Measurements from ENCODE around the gene NADSYN1. TPM values are rescaled to one million over a fixed set of nuclear protein-coding genes. Genes with fewer than 3 reads are reported as not detected.

Gene NADSYN1
- total RNA-seq, 2 experiments from 2014 or later: 106 to 112 TPM

DNA sequence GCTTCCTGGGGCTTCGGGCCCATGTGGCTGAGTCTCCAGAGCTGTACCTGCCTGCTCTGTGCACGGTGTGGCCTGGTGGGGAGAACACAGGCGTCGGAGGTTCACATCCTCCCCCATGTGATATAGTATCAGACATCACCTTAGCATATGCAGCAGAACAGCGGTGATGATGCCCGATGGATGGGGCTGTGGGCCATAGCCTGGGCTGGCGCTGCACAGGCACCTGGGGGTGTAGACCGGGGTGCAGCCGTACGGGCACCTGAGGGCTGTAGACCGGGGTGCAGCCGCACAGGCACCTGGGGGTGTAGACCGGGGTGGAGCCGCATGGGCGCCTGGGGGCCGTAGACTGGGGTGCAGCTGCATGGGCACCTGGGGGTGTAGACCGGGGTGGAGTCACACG is 29.2 kb downstream of the NADSYN1 start:
- no peaks in the 10 kb centered on the region for H3K4me1 Mint-ChIP-seq (ENCODE audit: low read depth)
- H3K4me3 Mint-ChIP-seq: no peak overlapping the region
- TF ChIP-seq, protein P1, sequence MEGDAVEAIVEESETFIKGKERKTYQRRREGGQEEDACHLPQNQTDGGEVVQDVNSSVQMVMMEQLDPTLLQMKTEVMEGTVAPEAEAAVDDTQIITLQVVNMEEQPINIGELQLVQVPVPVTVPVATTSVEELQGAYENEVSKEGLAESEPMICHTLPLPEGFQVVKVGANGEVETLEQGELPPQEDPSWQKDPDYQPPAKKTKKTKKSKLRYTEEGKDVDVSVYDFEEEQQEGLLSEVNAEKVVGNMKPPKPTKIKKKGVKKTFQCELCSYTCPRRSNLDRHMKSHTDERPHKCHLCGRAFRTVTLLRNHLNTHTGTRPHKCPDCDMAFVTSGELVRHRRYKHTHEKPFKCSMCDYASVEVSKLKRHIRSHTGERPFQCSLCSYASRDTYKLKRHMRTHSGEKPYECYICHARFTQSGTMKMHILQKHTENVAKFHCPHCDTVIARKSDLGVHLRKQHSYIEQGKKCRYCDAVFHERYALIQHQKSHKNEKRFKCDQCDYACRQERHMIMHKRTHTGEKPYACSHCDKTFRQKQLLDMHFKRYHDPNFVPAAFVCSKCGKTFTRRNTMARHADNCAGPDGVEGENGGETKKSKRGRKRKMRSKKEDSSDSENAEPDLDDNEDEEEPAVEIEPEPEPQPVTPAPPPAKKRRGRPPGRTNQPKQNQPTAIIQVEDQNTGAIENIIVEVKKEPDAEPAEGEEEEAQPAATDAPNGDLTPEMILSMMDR (IDR thresholded peaks at IDR 0.05): no peak
- no peaks in the 10 kb centered on the region for H3K9me3 Mint-ChIP-seq
- peaks cover 85% of the 10 kb centered on the region for H3K36me3 Mint-ChIP-seq (ENCODE audit: low read depth)
- Histone ChIP-seq H3K4me3 (ENCODE audit: low read length) (no peak overlapping the region), H3K27ac (ENCODE audit: low read depth in 1 of 2, low read length in 2 of 2) (no peak overlapping the region), H3K9me3 (ENCODE audit: control insufficient read depth in 1 of 2, insufficient read depth in 1 of 2, low read length in 2 of 2) (no peaks in the 10 kb centered on the region), H3K27me3 (ENCODE audit: control insufficient read depth in 1 of 2, insufficient read depth in 2 of 2, low read length in 2 of 2) (no peaks in the 10 kb centered on the region), H3K36me3 (ENCODE audit: insufficient read depth, low read length) (peaks cover 86% of the 10 kb centered on the region), H3K4me1 (ENCODE audit: insufficient read depth, low read length) (no peaks in the 10 kb centered on the region)
- no peaks in the 10 kb centered on the region for H3K27me3 Mint-ChIP-seq
- intact Hi-C loops (cut with DNase I, micrococcal nuclease): no loop called here
- no peak for DNase-seq
- CTCF ChIA-PET: no interaction called here
- POLR2A ChIA-PET: no interaction called here
- H3K27ac Mint-ChIP-seq: no peak overlapping the region
- ATAC-seq (ENCODE audit: poor library complexity): no peak

DNA sequence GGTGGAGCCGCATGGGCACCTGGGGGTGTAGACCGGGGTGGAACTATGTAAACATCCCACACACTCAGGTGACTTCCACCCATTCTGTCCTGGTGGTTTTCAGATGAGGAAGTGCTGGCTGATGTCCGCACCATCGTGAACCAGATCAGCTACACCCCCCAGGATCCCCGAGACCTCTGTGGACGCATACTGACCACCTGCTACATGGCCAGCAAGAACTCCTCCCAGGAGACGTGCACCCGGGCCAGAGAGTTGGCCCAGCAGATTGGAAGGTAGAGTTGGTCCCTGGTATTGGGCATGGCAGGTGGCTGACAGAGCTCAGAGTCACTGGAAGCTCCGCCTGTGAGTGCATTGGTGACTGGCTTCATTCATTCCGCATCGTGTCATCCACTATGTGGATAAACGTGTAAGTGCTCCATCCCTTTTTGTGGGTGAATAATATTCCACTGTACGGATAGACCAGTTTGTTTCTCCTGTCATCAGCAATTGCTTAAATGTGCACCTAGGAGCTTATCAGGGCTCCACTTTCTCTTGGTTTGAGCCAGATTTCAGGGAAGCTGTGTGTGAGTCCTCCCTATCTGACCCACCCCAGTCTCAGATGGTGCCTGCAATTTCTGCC is 29.9 kb downstream of the NADSYN1 start:
- Histone ChIP-seq H3K9me3 (ENCODE audit: control insufficient read depth in 1 of 2, insufficient read depth in 1 of 2, low read length in 2 of 2) (no peaks in the 10 kb centered on the region), H3K27me3 (ENCODE audit: control insufficient read depth in 1 of 2, insufficient read depth in 2 of 2, low read length in 2 of 2) (no peaks in the 10 kb centered on the region), H3K4me1 (ENCODE audit: insufficient read depth, low read length) (no peaks in the 10 kb centered on the region), H3K36me3 (ENCODE audit: insufficient read depth, low read length) (peaks cover 83% of the 10 kb centered on the region), H3K27ac (ENCODE audit: low read depth in 1 of 2, low read length in 2 of 2) (no peak overlapping the region), H3K4me3 (ENCODE audit: low read length) (no peak overlapping the region)
- Mint-ChIP-seq H3K4me1 (ENCODE audit: low read depth) (no peaks in the 10 kb centered on the region), H3K36me3 (ENCODE audit: low read depth) (peaks cover 85% of the 10 kb centered on the region), H3K4me3 (no peak overlapping the region), H3K27me3 (no peaks in the 10 kb centered on the region), H3K27ac (no peak overlapping the region), H3K9me3 (no peaks in the 10 kb centered on the region)
- no peak for ATAC-seq (ENCODE audit: poor library complexity)
- no peak for DNase-seq
- ChIA-PET CTCF (no interaction called here), POLR2A (no interaction called here)
- TF ChIP-seq, protein P1 (IDR thresholded peaks at IDR 0.05): no peak
- intact Hi-C loops (cut with DNase I, micrococcal nuclease): no loop called here

DNA sequence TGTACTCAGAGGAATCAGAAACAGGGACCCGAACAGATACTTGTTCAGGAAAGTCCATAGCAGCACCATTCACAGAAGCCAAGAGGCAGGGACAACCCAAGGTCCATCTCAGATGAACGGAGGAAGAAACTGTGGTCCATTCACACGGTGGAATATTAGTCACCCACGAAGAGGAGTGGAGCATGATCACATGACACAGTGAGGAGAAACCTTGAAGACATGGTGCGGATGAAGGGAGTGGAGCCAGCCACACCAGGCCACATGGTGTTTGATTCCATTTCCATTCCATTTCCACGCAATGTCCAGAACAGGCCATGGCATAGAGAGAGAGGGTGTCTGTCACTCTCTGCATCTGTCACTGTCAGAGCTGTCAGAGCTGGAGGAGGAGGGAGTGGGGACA is 30.7 kb downstream of the NADSYN1 start:
- DNase-seq (no peak), ATAC-seq (ENCODE audit: poor library complexity) (no peak)
- no peak overlapping the region for H3K27ac Mint-ChIP-seq
- Histone ChIP-seq H3K36me3 (ENCODE audit: insufficient read depth, low read length) (peaks cover 79% of the 10 kb centered on the region), H3K4me3 (ENCODE audit: low read length) (no peak overlapping the region), H3K27me3 (ENCODE audit: control insufficient read depth in 1 of 2, insufficient read depth in 2 of 2, low read length in 2 of 2) (no peaks in the 10 kb centered on the region), H3K4me1 (ENCODE audit: insufficient read depth, low read length) (no peaks in the 10 kb centered on the region), H3K27ac (ENCODE audit: low read depth in 1 of 2, low read length in 2 of 2) (no peak overlapping the region), H3K9me3 (ENCODE audit: control insufficient read depth in 1 of 2, insufficient read depth in 1 of 2, low read length in 2 of 2) (no peaks in the 10 kb centered on the region)
- H3K4me1 Mint-ChIP-seq (ENCODE audit: low read depth): no peaks in the 10 kb centered on the region
- peaks cover 85% of the 10 kb centered on the region for H3K36me3 Mint-ChIP-seq (ENCODE audit: low read depth)
- intact Hi-C loops (cut with DNase I, micrococcal nuclease): no loop called here
- no peaks in the 10 kb centered on the region for H3K9me3 Mint-ChIP-seq
- TF ChIP-seq, protein P1 (IDR thresholded peaks at IDR 0.05): no peak
- ChIA-PET CTCF (no interaction called here), POLR2A (no interaction called here)
- no peak overlapping the region for H3K4me3 Mint-ChIP-seq
- no peaks in the 10 kb centered on the region for H3K27me3 Mint-ChIP-seq

Measured in CD4-positive, alpha-beta T cell (primary cell).